K562 treated with DMSO at 1 percent for 4 hours (cell line): Measurements from ENCODE around the gene SCN11A. TPM values are rescaled to one million over a fixed set of nuclear protein-coding genes. Genes with fewer than 3 reads are reported as not detected.

Experiments
- total RNA-seq: library from RNA; unstranded; fragments of 300-600 nt; gene quantifications from 2 replicates; pipeline ENCODE4 v1.2.3, GENCODE V29; 2022; ENCODE audit not compliant: insufficient read depth

Gene SCN11A
- total RNA-seq: not detected in 2 replicates

GRCh38 chr3:39051649-39052561 lies at the start of gene SCN11A, which contains the start of gene WDR48:
Gene SCN11A (minus strand): TSS chr3:39051944. CDS start chr3:38950362, 101,582 bp downstream.
Gene WDR48 (plus strand): TSS chr3:39052016. CDS start chr3:39052026, 10 bp downstream.

Other genes with a start within 250 kb of the SCN11A start
- not detected in 2 replicates for gene SCN10A, start 235.7 kb downstream of the SCN11A start, total RNA-seq
- gene WDR48, start 72 bp upstream of the SCN11A start, total RNA-seq: 20.1 and 21.2 TPM in 2 replicates
- 67.8 and 69.0 TPM in 2 replicates for gene GORASP1, start 55.7 kb upstream of the SCN11A start, total RNA-seq
- 0.39 and 5.0 TPM in 2 replicates for gene TTC21A, start 55.7 kb upstream of the SCN11A start, total RNA-seq
- gene CSRNP1, start 101.6 kb upstream of the SCN11A start, total RNA-seq: 23.3 and 31.1 TPM in 2 replicates
- gene XIRP1, start 140.7 kb upstream of the SCN11A start, total RNA-seq: not detected in 2 replicates
- gene CX3CR1, start 228.1 kb upstream of the SCN11A start, total RNA-seq: 0.24 TPM in 1 of 2 replicates, not detected in the other